Liver (tissue), 9 donors: ENCODE results near the gene GABBR2. TPM values are rescaled to one million over a fixed set of nuclear protein-coding genes. Genes with fewer than 3 reads are reported as not detected.
"Not testable (repeated sequence)": the region's sequence is repeated elsewhere in the genome, so short reads cannot be mapped to it uniquely, and the experiment has no call there.

ENCODE experiments used
- DNase-seq: peaks from one replicate; pipeline ENCODE4 v3.0.0-alpha.2; 2017; ENCODE audit warnings: low spot score
- H3K27ac ChIP-seq, 2 donors: one replicate each; pipeline ENCODE4 v1.7.0; 2013; ENCODE audit warnings: inconsistent platforms in 2 of 2, low read length in 2 of 2, control low read depth in 1 of 2, low read depth in 1 of 2, mild to moderate bottlenecking in 1 of 2
- H3K27me3 ChIP-seq, 4 donors: one replicate each; pipeline versions ENCODE4 v1.6.1 to v1.7.0; 2013; ENCODE audit warnings: low read length in 3 of 4, inconsistent platforms in 1 of 4, mild to moderate bottlenecking in 1 of 4, moderate library complexity in 1 of 4; ENCODE audit not compliant: control insufficient read depth in 4 of 4, insufficient read depth in 4 of 4
- H3K36me3 ChIP-seq, 4 donors: one replicate each; pipeline versions ENCODE4 v1.6.1 to v1.7.0; 2013; ENCODE audit warnings: low read length in 3 of 4, mild to moderate bottlenecking in 3 of 4, low read depth in 1 of 4, moderate library complexity in 1 of 4; ENCODE audit not compliant: control insufficient read depth in 4 of 4, insufficient read depth in 3 of 4
- H3K4me1 ChIP-seq, 4 donors: one replicate each; pipeline versions ENCODE4 v1.6.1 to v1.7.0; 2013; ENCODE audit warnings: low read length in 3 of 4, mild to moderate bottlenecking in 3 of 4, moderate library complexity in 1 of 4; ENCODE audit not compliant: control insufficient read depth in 4 of 4, insufficient read depth in 4 of 4
- H3K4me3 ChIP-seq, 3 donors: one replicate each; pipeline versions ENCODE4 v1.6.1 to v1.7.0; 2013; ENCODE audit warnings: low read length in 3 of 3, control low read depth in 1 of 3, low read depth in 1 of 3, mild to moderate bottlenecking in 1 of 3
- H3K9ac ChIP-seq, 2 donors: one replicate each; pipeline ENCODE4 v1.7.0; 2013; ENCODE audit warnings: low read length in 2 of 2, mild to moderate bottlenecking in 2 of 2, moderate library complexity in 2 of 2, control low read depth in 1 of 2, low read depth in 1 of 2
- H3K9me3 ChIP-seq, 4 donors: one replicate each; pipeline versions ENCODE4 v1.6.1 to v1.7.0; 2013; ENCODE audit warnings: low read length in 3 of 4; ENCODE audit not compliant: control insufficient read depth in 4 of 4
- EGR1 ChIP-seq, 2 donors: IDR thresholded peaks; 2 replicates each; pipeline ENCODE4 v1.6.1; 2016 to 2018; ENCODE audit warnings: antibody characterized with exemption in 2 of 2, low read depth in 2 of 2
- FOXA1 ChIP-seq: IDR thresholded peaks from 2 replicates; pipeline ENCODE4 v1.6.1; 2016; ENCODE audit warnings: antibody characterized with exemption
- FOXA2 ChIP-seq: IDR thresholded peaks from 2 replicates; pipeline ENCODE4 v1.6.1; 2016; ENCODE audit warnings: antibody characterized with exemption
- GABPA ChIP-seq, 2 donors: IDR thresholded peaks in 1 of 2; conservative IDR thresholded peaks in 1 of 2; 2 replicates each; pipeline ENCODE4 v1.6.1; 2016; ENCODE audit warnings: antibody characterized with exemption in 2 of 2, mild to moderate bottlenecking in 1 of 2, moderate library complexity in 1 of 2
- HNF4A ChIP-seq, 2 donors: conservative IDR thresholded peaks; 2 replicates each; pipeline ENCODE4 v1.6.1; 2016; ENCODE audit warnings: antibody characterized with exemption in 2 of 2, mild to moderate bottlenecking in 2 of 2
- HNF4G ChIP-seq: IDR thresholded peaks from 2 replicates; pipeline ENCODE4 v1.6.1; 2016; ENCODE audit warnings: antibody characterized with exemption
- JUND ChIP-seq, 2 donors: IDR thresholded peaks; 2 replicates each; pipeline ENCODE4 v1.6.1; 2016; ENCODE audit warnings: antibody characterized with exemption in 2 of 2
- NR2F2 ChIP-seq: IDR thresholded peaks from 2 replicates; pipeline ENCODE4 v1.6.1; 2016; ENCODE audit warnings: antibody characterized with exemption
- RAD21 ChIP-seq, 2 donors: IDR thresholded peaks; 2 replicates each; pipeline ENCODE4 v1.6.1; 2016; ENCODE audit warnings: antibody characterized with exemption in 2 of 2, mild to moderate bottlenecking in 2 of 2
- RXRA ChIP-seq, 2 donors: IDR thresholded peaks; 2 replicates each; pipeline ENCODE4 v1.6.1; 2017 to 2018; ENCODE audit warnings: antibody characterized with exemption in 2 of 2, mild to moderate bottlenecking in 1 of 2
- SP1 ChIP-seq: IDR thresholded peaks from 2 replicates; pipeline ENCODE4 v1.6.1; 2018; ENCODE audit warnings: antibody characterized with exemption, mild to moderate bottlenecking
- TAF1 ChIP-seq: conservative IDR thresholded peaks from 2 replicates; pipeline ENCODE4 v1.6.1; 2016; ENCODE audit warnings: antibody characterized with exemption, mild to moderate bottlenecking
- YY1 ChIP-seq: IDR thresholded peaks from 2 replicates; pipeline ENCODE4 v1.6.1; 2016; ENCODE audit warnings: antibody characterized with exemption, mild to moderate bottlenecking
- WGBS: extraction: QIAGEN DNeasy Blood & Tissue Kit; methylation state at CpG from one replicate; pipeline ENCODE4 v1.1.7; 2013; 5-methylcytosine and 5-hydroxymethylcytosine counted together
- polyA plus RNA-seq, 2 donors: library from polyadenylated mRNA; stranded (reverse) in 1 of 2; unstranded in 1 of 2; fragments of 200-250 nt in 1 of 2; fragments of >200 nt in 1 of 2; fragmentation: Nextera tagmentation in 1 of 2; extraction: Ambion mirVana in 1 of 2; gene quantifications; one replicate each; pipeline versions ENCODE4 v1.2.1 to v1.2.3, GENCODE V29; 2013 to 2015
- total RNA-seq, 2 donors: library from RNA; depleted of rRNA; stranded (reverse); fragments of >200 nt; gene quantifications; one replicate each; pipeline ENCODE4 v1.2.3, GENCODE V29; 2014
- TF ChIP-seq, protein P1 (sequence below): IDR thresholded peaks from 2 replicates; pipeline ENCODE4 v1.6.1; 2016; ENCODE audit warnings: antibody characterized with exemption
- TF ChIP-seq, protein P2 (sequence below): IDR thresholded peaks from 2 replicates; pipeline ENCODE4 v1.6.1; 2016; ENCODE audit warnings: antibody characterized with exemption, mild to moderate bottlenecking
- TF ChIP-seq, protein P3 (sequence below): fragments of 150-350 bp; IDR thresholded peaks from 2 replicates; pipeline ENCODE4 v1.5.1; 2017; ENCODE audit warnings: improper control_type of control experiment, low read depth, low read length; ENCODE audit not compliant: missing input control
- TF ChIP-seq, protein P4 (sequence below): IDR thresholded peaks from 2 replicates; pipeline ENCODE4 v1.6.1; 2016; ENCODE audit warnings: antibody characterized with exemption
- TF ChIP-seq, protein P5 (sequence below): IDR thresholded peaks from 2 replicates; pipeline ENCODE4 v1.6.1; 2016; ENCODE audit warnings: antibody characterized with exemption
- donor health status: healthy.
- donor health status: healthy.
- donor health status: healthy.
- donor health status: healthy.
- donor health status: healthy.

GABBR2 gene
- total and polyA plus RNA-seq, 4 donors = 0.03 to 0.23 (median 0.08) TPM; not detected in 1

DNA sequence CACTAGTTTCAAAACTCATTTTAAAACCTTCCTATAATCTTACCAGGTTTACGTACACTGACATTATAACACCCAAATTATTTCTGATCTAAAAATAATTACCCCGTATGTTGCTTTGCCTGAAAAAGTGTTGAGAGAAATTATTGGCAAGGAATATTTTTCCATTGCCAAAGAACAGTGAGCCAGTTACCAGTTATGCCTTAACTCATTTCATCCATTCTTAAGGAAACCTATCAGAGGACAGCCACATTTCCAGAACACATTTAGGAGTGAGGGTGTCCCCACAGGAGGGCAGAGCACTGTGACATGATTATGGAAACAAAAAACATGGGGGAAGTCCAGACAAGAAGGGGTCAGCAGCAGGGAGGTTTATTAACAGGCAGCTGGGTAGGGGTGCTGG is 52.2 kb downstream of the GABBR2 start (continued):
- TF ChIP-seq, protein P1, sequence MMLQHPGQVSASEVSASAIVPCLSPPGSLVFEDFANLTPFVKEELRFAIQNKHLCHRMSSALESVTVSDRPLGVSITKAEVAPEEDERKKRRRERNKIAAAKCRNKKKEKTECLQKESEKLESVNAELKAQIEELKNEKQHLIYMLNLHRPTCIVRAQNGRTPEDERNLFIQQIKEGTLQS = no peak

DNA sequence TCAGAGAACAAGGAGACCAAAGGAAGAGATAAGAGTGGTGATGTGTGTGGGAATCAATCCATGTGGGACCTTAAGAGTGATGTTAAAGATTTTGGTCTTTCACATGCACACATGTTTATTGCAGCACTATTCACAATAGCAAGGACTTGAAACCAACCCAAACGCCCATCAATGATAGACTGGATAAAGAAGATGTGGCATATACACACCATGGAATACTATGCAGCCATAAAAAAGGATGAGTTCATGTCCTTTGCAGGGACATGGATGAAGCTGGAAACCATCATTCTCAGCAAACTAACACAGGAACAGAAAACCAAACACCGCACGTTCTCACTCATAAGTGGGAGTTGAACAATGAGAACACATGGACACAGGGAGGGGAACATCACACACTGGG is 53.3 kb downstream of the GABBR2 start:
- H3K9me3 ChIP-seq, H3K27ac ChIP-seq, H3K4me3 ChIP-seq, DNase-seq, H3K9ac ChIP-seq, H3K36me3 ChIP-seq, H3K27me3 ChIP-seq, H3K4me1 ChIP-seq: not testable (repeated sequence)
- WGBS = 87% methylated on average over 2 of the region's 3 CpGs

DNA sequence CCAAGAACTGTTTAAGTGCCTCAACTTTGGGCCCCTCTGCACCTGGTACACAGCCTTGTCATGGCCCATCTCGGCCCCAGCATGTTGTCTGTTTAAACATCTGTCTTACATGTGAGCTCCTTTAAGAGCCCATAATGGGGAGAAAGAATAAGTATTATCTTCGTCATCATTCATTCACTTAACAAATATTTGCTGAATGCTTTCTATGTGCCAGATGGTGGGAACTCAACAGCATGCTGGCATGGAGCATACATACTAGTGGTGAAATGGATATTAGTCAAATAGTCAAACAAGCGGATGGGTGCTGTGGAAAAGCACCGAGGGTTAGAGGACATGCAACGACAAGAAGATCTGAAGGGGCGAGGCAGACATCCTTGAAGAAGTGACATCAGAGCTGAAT is 54.5 kb downstream of the GABBR2 start:
- TF ChIP-seq, protein P1 = no peak
- TF ChIP-seq RXRA (IDR thresholded peaks at IDR 0.05) = no peak
- TF ChIP-seq, protein P2, sequence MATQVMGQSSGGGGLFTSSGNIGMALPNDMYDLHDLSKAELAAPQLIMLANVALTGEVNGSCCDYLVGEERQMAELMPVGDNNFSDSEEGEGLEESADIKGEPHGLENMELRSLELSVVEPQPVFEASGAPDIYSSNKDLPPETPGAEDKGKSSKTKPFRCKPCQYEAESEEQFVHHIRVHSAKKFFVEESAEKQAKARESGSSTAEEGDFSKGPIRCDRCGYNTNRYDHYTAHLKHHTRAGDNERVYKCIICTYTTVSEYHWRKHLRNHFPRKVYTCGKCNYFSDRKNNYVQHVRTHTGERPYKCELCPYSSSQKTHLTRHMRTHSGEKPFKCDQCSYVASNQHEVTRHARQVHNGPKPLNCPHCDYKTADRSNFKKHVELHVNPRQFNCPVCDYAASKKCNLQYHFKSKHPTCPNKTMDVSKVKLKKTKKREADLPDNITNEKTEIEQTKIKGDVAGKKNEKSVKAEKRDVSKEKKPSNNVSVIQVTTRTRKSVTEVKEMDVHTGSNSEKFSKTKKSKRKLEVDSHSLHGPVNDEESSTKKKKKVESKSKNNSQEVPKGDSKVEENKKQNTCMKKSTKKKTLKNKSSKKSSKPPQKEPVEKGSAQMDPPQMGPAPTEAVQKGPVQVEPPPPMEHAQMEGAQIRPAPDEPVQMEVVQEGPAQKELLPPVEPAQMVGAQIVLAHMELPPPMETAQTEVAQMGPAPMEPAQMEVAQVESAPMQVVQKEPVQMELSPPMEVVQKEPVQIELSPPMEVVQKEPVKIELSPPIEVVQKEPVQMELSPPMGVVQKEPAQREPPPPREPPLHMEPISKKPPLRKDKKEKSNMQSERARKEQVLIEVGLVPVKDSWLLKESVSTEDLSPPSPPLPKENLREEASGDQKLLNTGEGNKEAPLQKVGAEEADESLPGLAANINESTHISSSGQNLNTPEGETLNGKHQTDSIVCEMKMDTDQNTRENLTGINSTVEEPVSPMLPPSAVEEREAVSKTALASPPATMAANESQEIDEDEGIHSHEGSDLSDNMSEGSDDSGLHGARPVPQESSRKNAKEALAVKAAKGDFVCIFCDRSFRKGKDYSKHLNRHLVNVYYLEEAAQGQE = no peak
- no peak for TF ChIP-seq RAD21 (IDR thresholded peaks at IDR 0.05)
- TF ChIP-seq, protein P3, sequence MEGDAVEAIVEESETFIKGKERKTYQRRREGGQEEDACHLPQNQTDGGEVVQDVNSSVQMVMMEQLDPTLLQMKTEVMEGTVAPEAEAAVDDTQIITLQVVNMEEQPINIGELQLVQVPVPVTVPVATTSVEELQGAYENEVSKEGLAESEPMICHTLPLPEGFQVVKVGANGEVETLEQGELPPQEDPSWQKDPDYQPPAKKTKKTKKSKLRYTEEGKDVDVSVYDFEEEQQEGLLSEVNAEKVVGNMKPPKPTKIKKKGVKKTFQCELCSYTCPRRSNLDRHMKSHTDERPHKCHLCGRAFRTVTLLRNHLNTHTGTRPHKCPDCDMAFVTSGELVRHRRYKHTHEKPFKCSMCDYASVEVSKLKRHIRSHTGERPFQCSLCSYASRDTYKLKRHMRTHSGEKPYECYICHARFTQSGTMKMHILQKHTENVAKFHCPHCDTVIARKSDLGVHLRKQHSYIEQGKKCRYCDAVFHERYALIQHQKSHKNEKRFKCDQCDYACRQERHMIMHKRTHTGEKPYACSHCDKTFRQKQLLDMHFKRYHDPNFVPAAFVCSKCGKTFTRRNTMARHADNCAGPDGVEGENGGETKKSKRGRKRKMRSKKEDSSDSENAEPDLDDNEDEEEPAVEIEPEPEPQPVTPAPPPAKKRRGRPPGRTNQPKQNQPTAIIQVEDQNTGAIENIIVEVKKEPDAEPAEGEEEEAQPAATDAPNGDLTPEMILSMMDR = no peak
- TF ChIP-seq HNF4A (conservative IDR thresholded peaks at IDR 0.05) = no peak
- TF ChIP-seq SP1 = no peak
- no peak for TF ChIP-seq HNF4G
- TF ChIP-seq, protein P4, sequence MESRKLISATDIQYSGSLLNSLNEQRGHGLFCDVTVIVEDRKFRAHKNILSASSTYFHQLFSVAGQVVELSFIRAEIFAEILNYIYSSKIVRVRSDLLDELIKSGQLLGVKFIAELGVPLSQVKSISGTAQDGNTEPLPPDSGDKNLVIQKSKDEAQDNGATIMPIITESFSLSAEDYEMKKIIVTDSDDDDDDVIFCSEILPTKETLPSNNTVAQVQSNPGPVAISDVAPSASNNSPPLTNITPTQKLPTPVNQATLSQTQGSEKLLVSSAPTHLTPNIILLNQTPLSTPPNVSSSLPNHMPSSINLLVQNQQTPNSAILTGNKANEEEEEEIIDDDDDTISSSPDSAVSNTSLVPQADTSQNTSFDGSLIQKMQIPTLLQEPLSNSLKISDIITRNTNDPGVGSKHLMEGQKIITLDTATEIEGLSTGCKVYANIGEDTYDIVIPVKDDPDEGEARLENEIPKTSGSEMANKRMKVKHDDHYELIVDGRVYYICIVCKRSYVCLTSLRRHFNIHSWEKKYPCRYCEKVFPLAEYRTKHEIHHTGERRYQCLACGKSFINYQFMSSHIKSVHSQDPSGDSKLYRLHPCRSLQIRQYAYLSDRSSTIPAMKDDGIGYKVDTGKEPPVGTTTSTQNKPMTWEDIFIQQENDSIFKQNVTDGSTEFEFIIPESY = no peak
- TF ChIP-seq FOXA1 = no peak
- TF ChIP-seq TAF1 = no peak
- TF ChIP-seq EGR1 (IDR thresholded peaks at IDR 0.05; ENCODE audit: low read depth in 2 of 2) = no peak
- no peak for TF ChIP-seq FOXA2
- TF ChIP-seq JUND (IDR thresholded peaks at IDR 0.05) = no peak
- TF ChIP-seq, protein P5, sequence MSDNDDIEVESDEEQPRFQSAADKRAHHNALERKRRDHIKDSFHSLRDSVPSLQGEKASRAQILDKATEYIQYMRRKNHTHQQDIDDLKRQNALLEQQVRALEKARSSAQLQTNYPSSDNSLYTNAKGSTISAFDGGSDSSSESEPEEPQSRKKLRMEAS = no peak
- no peak for TF ChIP-seq YY1
- no peak for TF ChIP-seq GABPA (IDR thresholded peaks at IDR 0.05 in 1 of 2, conservative IDR thresholded peaks at IDR 0.05 in 1 of 2)
- no peak for TF ChIP-seq NR2F2
- no peaks in the 10 kb centered on the region for H3K36me3 ChIP-seq
- H3K9ac ChIP-seq = no peak overlapping the region
- no peaks in the 10 kb centered on the region for H3K9me3 ChIP-seq
- DNase-seq = no peak
- H3K27ac ChIP-seq = no peak overlapping the region
- H3K4me3 ChIP-seq = no peak overlapping the region
- H3K4me1 ChIP-seq = no peaks in the 10 kb centered on the region
- no peaks in the 10 kb centered on the region for H3K27me3 ChIP-seq
- WGBS = 91% methylated on average over 6 of the region's 6 CpGs
